SK-N-SH treated with all-trans-retinoic acid at 6 μM for 48 hours (cell line): Measurements from ENCODE around the gene MED31.

Source experiments
- ATAC-seq: fragments of 200-7000 bp; cut with Tn5 transposase; 3 replicates; pipeline ENCODE4 v1.9.1; 2020; ENCODE audit warnings: mild to moderate bottlenecking, moderate library complexity
- CREB5 ChIP-seq: fragments of 250-450 bp; sonication (Bioruptor Pico); IDR thresholded peaks from 2 replicates; pipeline ENCODE4 v1.5.1; 2020; ENCODE audit warnings: low read depth, mild to moderate bottlenecking, moderate library complexity
- CSDC2 ChIP-seq: fragments of 250-450 bp; sonication (Bioruptor Pico); IDR thresholded peaks from 2 replicates; pipeline ENCODE4 v1.5.0; 2020; ENCODE audit warnings: mild to moderate bottlenecking, moderate library complexity
- CSRNP3 ChIP-seq: fragments of 250-450 bp; sonication (Bioruptor Pico); IDR thresholded peaks from 2 replicates; pipeline ENCODE4 v1.5.1; 2021; ENCODE audit warnings: mild to moderate bottlenecking, moderate library complexity
- GLIS3 ChIP-seq: fragments of 250-450 bp; sonication (Bioruptor Pico); IDR thresholded peaks from 2 replicates; pipeline ENCODE4 v1.5.0; 2020; ENCODE audit warnings: mild to moderate bottlenecking, moderate library complexity
- OSR1 ChIP-seq: fragments of 250-450 bp; sonication (Bioruptor Pico); IDR thresholded peaks from 2 replicates; pipeline ENCODE4 v1.8.0; 2022; ENCODE audit warnings: moderate library complexity, mild to moderate bottlenecking, inconsistent platforms
- PATZ1 ChIP-seq: fragments of 250-450 bp; sonication (Bioruptor Pico); IDR thresholded peaks from 2 replicates; pipeline ENCODE4 v1.8.0; 2020; ENCODE audit warnings: mild to moderate bottlenecking, moderate library complexity, borderline replicate concordance
- PPARA ChIP-seq: fragments of 250-450 bp; sonication (Bioruptor Pico); IDR thresholded peaks from 2 replicates; pipeline ENCODE4 v1.5.0; 2020; ENCODE audit warnings: mild to moderate bottlenecking, borderline replicate concordance
- RARB ChIP-seq: fragments of 250-450 bp; sonication (Bioruptor Pico); IDR thresholded peaks from 2 replicates; pipeline ENCODE4 v1.8.0; 2021; ENCODE audit warnings: mild to moderate bottlenecking, moderate library complexity
- SNAI2 ChIP-seq: fragments of 250-450 bp; sonication (Bioruptor Pico); IDR thresholded peaks from 2 replicates; pipeline ENCODE4 v1.5.0; 2020; ENCODE audit warnings: mild to moderate bottlenecking, moderate library complexity
- TSHZ2 ChIP-seq: fragments of 250-450 bp; sonication (Bioruptor Pico); IDR thresholded peaks from 2 replicates; pipeline ENCODE4 v1.5.0; 2020; ENCODE audit warnings: mild to moderate bottlenecking, moderate library complexity
- ZNF8 ChIP-seq: fragments of 450-650 bp; formaldehyde crosslinking; IDR thresholded peaks from 2 replicates; pipeline ENCODE4 v1.5.0; 2020; ENCODE audit warnings: mild to moderate bottlenecking, moderate library complexity

MED31 gene

GRCh38 chr17:6610011-6610410 is 41.4 kb downstream of the MED31 start:
- no peak for TF ChIP-seq CREB5 (CRISPR knock-in tag)
- TF ChIP-seq PATZ1 (CRISPR knock-in tag) = no peak
- no peak for ATAC-seq

GRCh38 chr17:6608321-6608720 is 43.1 kb downstream of the MED31 start:
- TF ChIP-seq CREB5 (CRISPR knock-in tag) (no peak), SNAI2 (CRISPR knock-in tag) (no peak), CSDC2 (CRISPR knock-in tag) (no peak), CSRNP3 (CRISPR knock-in tag) (no peak), TSHZ2 (CRISPR knock-in tag) (no peak), PPARA (CRISPR knock-in tag) (no peak), PATZ1 (CRISPR knock-in tag) (no peak), GLIS3 (no peak), OSR1 (CRISPR knock-in tag) (no peak), ZNF8 (CRISPR knock-in tag) (no peak)
- TF ChIP-seq, all 23 proteins: peak for 0
- ATAC-seq = peak; percentile 36; the same call in 2 of the 3 replicates

- ATAC-seq = no peak
These were observed 46.3 kb downstream of the MED31 start for GRCh38 chr17:6605142-6605541.

More at GRCh38 chr17:6605142-6605541, 46.3 kb downstream of the MED31 start:
- TF ChIP-seq TSHZ2 (CRISPR knock-in tag) (no peak), RARB (no peak)
